Upper lobe of left lung (tissue), 4 donors: Measurements from ENCODE around the gene ZNF142.

Source experiments
- CTCF ChIP-seq, 6 experiments: fragments of 450-650 bp in 4 of 6; fragments of 200-600 bp in 2 of 6; sonication (generic) in 2 of 6; IDR thresholded peaks; one replicate each; pipeline ENCODE4 v1.5.1; 2016 to 2019; ENCODE audit warnings: antibody characterized with exemption in 6 of 6
- POLR2A ChIP-seq, 4 donors: fragments of 450-650 bp; IDR thresholded peaks; one replicate each; pipeline ENCODE4 v1.5.1; 2016 to 2017; ENCODE audit warnings: antibody characterized with exemption in 4 of 4, mild to moderate bottlenecking in 2 of 4
- POLR2AphosphoS5 ChIP-seq, 2 donors: sonication (generic); formaldehyde crosslinking; IDR thresholded peaks; one replicate each; pipeline ENCODE4 v1.5.1; 2017; ENCODE audit warnings: antibody characterized with exemption in 2 of 2

GRCh38 chr2:218615868-218616315 lies 43.5 kb downstream of the ZNF142 start:
- TF ChIP-seq POLR2A (IDR thresholded peaks at IDR 0.05) (no peak), CTCF (IDR thresholded peaks at IDR 0.05) (no peak), POLR2AphosphoS5 (IDR thresholded peaks at IDR 0.05) (no peak)
